Measurements from ENCODE around the gene DENND2A.
"Not testable (repeated sequence)": the region's sequence is repeated elsewhere in the genome, so short reads cannot be mapped to it uniquely, and the experiment has no call there.

Gene DENND2A

GRCh38 chr7:140644761-140645160 lies 4.1 kb upstream of the DENND2A start:
- DNase-seq = not testable (repeated sequence)

DNA sequence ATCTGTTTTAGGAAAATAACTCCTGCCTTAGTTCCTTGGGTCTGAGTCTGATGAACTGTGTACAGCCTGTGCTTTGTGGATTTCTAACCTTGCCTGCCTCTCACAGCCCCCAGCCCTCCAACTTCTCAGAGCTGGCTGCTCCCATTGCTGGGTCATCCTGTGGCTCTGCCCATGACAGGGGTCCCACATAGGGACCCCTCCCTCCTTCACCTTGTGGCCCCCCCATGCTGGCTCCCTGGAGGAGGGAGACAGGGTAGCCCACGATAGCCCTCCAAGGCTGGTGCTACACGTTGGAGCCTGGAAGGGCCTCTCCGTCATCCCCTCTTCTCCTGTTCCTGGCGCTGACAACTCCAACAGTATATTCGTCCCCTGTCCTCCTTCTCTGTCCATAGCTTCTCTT lies 2.8 kb upstream of the DENND2A start:
- DNase-seq = no peak

DNA sequence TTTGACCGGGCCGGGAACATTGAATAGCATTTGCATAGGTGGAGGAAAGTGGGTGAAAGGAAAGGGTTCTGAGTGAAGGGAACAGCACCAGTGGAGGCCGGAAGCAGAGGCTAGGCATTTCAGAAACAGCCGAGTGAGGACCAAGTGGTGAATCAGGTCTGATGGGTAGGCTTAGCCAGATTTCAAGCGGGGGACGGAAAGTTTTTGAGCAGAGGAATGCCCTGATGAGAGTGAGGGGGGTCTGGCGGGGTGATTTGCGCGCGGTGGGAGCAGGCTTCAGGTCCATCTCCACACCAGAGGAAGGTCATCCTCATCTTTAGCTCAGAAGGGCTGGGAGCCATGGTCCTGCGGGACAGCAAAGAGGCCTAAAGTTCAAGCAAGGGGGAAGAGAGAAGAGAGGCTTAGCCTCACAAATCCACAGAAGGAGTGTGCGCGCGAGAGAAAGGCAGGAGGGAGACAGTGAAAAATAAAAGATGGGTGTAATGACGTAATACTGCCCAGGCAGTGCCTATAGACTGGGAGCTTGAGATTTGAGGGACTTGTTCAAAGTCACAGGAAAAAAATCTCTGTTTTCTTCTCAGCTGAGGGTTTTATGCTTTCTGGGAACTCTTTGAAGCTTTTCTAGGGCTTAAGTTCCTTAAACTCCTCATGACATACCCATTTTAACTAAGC lies 1.0 kb upstream of the DENND2A start:
- no peak for DNase-seq

GRCh38 chr7:140640060-140640637 lies 464 bp downstream of the DENND2A start:
- no peak for DNase-seq

DNA sequence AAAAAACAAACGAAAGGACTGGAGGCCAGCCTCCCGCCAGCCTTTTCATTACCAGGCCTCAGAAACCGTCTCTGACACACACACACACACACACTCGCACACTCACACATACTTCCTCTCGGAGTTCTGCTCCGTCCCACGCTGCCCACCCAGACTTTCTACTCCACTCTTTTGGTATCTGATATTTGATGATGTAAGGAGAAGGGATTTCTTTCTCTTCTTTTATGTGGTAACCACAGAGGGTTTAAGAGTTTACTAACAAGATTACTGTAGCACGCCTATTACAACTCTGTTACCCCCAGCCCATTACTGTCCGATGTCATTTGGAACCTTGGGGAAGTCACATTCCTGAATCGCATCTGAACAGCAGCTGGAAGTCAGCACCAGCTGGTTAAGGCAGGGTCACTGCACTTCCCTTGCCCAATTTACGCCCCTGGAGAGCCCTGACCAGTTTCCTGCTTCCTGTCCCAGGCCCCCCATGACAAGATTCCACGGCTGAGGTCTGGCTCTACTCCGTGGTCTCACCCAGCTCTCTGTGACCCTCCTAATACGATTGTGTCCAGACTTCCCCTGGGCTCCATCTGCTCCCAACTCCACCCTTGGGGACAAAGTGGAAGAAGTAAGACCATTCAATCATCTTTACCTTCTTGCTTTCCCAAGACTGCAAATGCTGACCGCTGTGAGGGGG lies 1.1 kb downstream of the DENND2A start:
- DNase-seq = peak; percentile 43

DNA sequence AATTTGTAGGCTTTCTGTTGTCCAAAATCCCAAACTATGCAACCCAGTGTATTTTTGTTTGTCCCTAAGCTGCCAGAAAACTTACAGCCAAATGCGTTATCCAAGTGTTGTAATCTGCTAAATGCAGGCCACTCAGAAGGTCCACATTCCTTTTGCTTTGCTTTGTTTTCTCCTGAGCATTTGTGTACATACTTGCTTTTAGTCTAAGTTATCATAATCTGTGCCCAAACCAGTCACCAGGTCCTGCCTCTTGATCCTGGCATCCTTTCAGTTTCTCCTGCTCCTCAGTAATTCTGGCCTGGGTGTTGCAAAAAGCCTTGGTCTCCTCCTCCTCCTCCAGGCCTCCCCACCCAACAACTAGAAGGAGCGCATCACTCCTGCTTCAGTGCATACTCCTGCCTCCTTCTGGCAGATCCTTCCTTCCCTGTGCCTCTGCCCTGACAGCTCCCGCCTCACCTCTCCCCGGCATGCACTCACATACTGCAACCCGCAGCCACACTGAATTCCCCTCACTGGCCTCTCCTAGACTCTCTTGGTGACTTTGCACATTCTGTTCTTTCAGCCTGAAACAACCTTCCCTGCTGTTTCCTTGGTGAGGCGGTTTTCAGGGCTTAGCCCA lies 2.3 kb downstream of the DENND2A start:
- no peak for DNase-seq

DNA sequence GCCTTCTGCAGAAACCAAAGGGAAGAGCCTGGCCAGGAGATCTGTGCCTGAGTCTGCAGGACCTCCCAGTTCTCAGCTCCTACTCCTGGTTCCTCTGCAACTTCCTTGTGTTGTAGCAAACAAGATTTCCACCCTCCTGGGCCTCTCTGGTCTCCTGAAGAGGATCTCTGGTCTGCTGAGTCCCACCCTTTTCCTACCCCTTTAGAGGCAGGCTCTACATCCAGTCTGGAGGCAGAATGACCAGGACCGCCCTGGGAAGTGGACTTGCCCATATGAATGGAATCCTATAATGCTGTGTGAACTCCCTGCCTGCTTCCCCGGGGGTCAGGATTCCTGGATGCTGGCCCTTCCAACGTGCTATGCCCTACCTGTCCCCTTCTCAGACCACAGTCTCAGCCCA lies 3.2 kb downstream of the DENND2A start:
- DNase-seq = no peak

GRCh38 chr7:140635816-140636215 lies 4.8 kb downstream of the DENND2A start:
- no peak for DNase-seq

DNA sequence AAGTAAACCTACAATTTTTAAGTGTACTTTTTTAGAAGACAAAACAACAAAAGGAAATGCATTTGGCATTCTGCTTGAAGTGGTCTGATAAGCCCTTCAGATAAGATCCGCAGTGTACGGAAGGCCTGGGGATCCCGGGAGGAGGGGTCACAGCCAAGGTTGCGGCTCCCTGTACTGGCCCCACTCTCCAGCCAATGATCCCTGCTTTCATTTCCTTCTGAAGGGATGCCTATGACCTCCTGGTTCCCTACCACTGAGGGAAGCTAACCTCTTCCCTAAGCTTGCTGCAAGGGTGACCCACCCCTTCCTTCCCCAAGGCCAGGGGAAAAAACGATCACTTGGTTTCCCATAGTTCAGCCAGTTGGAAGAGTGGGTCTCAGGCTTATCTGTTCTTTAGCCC lies 5.3 kb downstream of the DENND2A start:
- no peak for DNase-seq

GRCh38 chr7:140631602-140632001 lies 9.0 kb downstream of the DENND2A start:
- DNase-seq = no peak

DNA sequence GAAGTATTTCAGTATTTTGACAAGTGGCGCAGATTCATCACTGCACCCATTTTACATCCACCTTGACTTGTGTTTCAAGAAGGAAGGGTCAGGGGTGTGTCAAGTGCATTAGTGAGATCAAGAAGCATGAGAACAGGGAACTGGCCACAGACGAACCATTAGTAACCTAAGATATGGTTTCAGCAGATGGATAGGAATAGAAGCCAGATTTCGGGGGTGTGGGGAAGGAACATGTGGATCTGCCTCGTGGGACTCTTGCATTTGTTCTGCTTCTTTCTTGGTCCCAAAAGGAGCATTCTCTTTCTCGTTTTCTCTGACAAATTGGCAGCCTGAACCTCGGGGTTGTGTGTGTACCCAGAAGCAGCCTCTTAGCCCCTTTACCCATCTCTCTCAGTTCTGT lies 9.6 kb downstream of the DENND2A start:
- DNase-seq = no peak

- no peak for DNase-seq
Observed at GRCh38 chr7:140625908-140626868, 14.4 kb downstream of the DENND2A start.

- not testable (repeated sequence) for DNase-seq
Observed at GRCh38 chr7:140625192-140625558, 15.4 kb downstream of the DENND2A start.

DNA sequence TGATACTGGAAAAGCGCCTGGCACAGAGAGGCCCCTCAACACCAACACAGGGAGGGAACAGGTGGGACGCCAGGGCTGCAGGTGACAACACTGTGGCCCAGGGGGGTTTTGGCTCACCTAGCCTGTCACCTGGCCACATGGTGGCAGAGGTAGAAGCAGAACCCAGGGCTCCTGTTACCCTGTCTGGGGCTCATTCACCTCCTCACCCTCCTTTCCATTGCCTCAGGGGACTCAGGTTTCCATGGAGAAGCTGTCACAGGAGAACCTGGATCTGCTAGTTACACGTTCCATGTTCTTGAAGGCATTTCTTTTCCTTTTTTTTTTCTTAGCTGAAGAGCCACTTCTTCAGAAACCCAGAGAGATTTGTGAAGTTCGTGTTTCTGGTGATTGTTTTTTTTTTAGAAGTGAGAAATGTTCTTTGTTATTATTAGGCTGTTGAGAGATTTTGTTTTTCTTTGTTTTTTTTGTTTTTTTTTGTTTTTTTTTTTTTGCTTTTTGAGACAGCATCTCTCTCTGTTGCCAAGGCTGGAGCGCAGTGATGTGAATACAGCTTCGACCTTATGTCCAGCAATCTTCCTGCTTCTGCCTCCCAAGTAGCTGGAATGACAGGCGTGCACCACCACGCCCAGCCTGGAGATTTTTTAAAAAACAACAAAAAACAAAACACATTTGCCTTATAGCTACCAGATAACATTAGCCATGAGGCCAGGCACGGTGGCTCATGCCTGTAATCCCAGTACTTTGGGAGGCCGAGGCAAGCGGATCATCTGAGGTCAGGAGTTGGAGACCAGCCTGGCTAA lies 16.0 kb downstream of the DENND2A start:
- no peak for DNase-seq

DNA sequence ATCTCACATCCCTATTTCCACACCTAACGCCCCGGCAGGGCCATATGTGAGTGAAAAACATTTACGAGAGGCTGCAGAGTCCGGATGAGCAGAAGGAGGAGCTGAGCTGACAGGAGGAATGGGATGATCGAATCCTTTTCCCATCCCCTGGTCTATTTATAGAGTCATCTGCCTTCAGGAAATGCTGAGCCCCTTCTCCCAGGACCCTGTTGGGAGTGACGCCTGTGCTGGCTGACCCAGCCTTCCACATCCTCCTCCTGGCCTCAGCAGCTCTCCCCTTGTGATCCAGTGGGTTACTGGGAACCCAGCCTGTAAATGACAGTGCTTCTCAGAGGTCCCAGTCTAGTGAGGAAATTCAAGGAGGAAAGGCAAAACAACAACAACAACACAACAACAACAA lies 16.6 kb downstream of the DENND2A start:
- no peak for DNase-seq

GRCh38 chr7:140621401-140622021 lies 19.1 kb downstream of the DENND2A start:
- DNase-seq = no peak

DNA sequence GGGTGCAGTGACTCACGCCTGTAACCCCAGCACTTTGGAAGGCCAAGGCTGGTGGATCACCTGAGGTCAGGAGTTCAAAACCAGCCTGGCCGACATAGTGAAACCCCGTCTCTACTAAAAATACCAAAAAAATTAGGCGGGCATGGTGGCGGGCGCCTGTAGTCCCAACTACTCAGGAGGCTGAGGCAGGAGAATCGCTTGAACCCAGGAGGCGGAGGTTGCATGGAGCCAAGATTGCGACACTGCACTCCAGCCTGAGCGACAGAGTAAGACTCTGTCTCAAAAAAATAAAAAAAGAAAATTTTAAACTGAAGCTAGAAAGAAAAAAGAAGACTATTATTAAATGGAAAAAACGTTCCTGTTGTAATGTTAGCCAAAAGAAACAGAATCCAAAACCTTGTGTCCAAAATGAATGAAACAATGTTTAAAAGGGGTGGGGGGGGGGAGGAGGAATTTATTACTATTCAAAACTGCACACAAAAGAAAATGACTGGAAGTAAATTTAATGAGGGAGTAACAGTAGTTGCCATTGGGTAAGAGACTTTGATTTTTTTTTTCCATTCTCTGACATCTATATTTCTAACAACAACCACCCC lies 20.6 kb downstream of the DENND2A start:
- not testable (repeated sequence) for DNase-seq

- DNase-seq = no peak
Observed at GRCh38 chr7:140619176-140619575, 21.4 kb downstream of the DENND2A start.

- no peak for DNase-seq
Observed at GRCh38 chr7:140618306-140618705, 22.3 kb downstream of the DENND2A start.

DNA sequence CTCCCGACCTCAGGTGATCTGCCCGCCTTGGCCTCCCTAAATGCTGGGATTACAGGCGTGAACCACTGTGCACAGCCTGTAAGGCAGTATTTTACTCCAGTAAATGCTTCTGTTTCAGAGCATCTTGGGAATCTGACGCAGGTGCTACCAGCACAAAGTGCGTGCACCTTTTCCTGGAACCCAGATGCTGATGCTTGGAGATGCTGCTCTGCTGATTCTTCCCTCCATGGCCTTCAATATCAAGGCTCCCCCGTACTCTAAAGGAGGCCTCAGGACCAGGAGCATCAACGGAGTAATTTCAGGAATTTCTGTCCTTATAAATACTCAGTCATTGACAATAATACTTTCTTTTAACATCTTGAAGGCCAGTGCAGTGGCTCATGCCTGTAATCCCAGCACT lies 23.5 kb downstream of the DENND2A start:
- no peak for DNase-seq

GRCh38 chr7:140616328-140616727 lies 24.3 kb downstream of the DENND2A start:
- no peak for DNase-seq

Measured in stimulated activated CD8-positive, alpha-beta memory T cell treated with anti-CD3 and anti-CD28 coated beads, Interleukin-4, amount 100 ng/mL, for 48 hours (primary cell).